ENCODE measurements around the gene SLC35F2. TPM values are rescaled to one million over a fixed set of nuclear protein-coding genes. Genes with fewer than 3 reads are reported as not detected.

SLC35F2 gene
- polyA plus RNA-seq, 1 donor from 2014 or later: 0.59 TPM

DNA sequence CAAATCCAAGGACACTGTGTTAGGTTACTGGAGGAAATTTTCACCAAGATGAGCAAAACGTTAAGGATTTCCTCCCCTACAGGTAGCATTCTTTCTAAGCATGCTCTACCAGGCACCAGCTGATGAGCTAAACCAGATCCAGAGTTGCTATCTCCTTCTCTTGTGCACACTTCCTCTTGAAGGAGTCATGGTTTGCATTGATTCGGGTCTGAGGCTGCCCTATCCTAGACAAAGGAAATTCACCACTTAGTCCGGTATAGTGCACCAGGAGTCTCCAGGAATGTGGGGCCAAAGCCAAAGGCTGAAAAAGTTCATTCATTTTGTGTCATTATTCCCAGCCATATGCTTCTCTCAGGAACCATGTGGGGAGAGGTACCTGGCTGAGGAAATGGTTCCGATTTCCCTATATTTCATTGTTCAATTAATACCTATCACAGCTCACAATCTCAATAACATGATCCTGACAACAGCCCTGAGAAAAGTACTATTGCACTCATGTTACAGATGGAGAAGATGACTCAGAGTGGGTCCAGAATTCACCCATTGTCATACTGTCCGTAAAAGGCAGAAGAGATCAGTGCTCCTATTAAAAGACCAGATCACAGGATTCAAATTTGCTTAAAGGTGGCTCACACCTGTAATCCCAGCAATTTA, 39.1 kb downstream of the SLC35F2 start:
- H3K9me3 ChIP-seq (ENCODE audit: low read length): no peaks in the 10 kb centered on the region
- no peaks in the 10 kb centered on the region for H4K20me1 ChIP-seq (ENCODE audit: insufficient read depth)
- no peaks in the 10 kb centered on the region for H3F3A ChIP-seq (ENCODE audit: insufficient read depth, low read length, poor library complexity, severe bottlenecking)
- no peak overlapping the region for H3K4me2 ChIP-seq (ENCODE audit: low read length)
- no peaks in the 10 kb centered on the region for H3K9me2 ChIP-seq (ENCODE audit: insufficient read depth, low read length)
- no peak overlapping the region for H3K4me3 ChIP-seq (ENCODE audit: low read length)
- no peaks in the 10 kb centered on the region for H3K27me3 ChIP-seq (ENCODE audit: insufficient read depth, low read depth, low read length)
- H3K79me2 ChIP-seq (replicated peaks; ENCODE audit: insufficient read depth, low read length): no peaks in the 10 kb centered on the region
- no peaks in the 10 kb centered on the region for H3K36me3 ChIP-seq (ENCODE audit: insufficient read depth, low read length)
- no peak overlapping the region for H3K9ac ChIP-seq (ENCODE audit: low read length)
- no peak for TF ChIP-seq EP300 (conservative IDR thresholded peaks at IDR 0.05; ENCODE audit: poor library complexity, severe bottlenecking)
- no peak for TF ChIP-seq EZH2 (IDR thresholded peaks at IDR 0.05; ENCODE audit: borderline replicate concordance, insufficient read depth, low read length, poor library complexity, severe bottlenecking)
- no peak for TF ChIP-seq SMC3 (conservative IDR thresholded peaks at IDR 0.05; ENCODE audit: poor library complexity)
- no peak for TF ChIP-seq POLR2AphosphoS5 (IDR thresholded peaks at IDR 0.05)
- TF ChIP-seq TAF1 (IDR thresholded peaks at IDR 0.05; ENCODE audit: low read depth): no peak
- TF ChIP-seq, protein P1, sequence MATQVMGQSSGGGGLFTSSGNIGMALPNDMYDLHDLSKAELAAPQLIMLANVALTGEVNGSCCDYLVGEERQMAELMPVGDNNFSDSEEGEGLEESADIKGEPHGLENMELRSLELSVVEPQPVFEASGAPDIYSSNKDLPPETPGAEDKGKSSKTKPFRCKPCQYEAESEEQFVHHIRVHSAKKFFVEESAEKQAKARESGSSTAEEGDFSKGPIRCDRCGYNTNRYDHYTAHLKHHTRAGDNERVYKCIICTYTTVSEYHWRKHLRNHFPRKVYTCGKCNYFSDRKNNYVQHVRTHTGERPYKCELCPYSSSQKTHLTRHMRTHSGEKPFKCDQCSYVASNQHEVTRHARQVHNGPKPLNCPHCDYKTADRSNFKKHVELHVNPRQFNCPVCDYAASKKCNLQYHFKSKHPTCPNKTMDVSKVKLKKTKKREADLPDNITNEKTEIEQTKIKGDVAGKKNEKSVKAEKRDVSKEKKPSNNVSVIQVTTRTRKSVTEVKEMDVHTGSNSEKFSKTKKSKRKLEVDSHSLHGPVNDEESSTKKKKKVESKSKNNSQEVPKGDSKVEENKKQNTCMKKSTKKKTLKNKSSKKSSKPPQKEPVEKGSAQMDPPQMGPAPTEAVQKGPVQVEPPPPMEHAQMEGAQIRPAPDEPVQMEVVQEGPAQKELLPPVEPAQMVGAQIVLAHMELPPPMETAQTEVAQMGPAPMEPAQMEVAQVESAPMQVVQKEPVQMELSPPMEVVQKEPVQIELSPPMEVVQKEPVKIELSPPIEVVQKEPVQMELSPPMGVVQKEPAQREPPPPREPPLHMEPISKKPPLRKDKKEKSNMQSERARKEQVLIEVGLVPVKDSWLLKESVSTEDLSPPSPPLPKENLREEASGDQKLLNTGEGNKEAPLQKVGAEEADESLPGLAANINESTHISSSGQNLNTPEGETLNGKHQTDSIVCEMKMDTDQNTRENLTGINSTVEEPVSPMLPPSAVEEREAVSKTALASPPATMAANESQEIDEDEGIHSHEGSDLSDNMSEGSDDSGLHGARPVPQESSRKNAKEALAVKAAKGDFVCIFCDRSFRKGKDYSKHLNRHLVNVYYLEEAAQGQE (IDR thresholded peaks at IDR 0.05; ENCODE audit: borderline replicate concordance): no peak
- TF ChIP-seq MXI1 (conservative IDR thresholded peaks at IDR 0.05; ENCODE audit: poor library complexity, severe bottlenecking): no peak
- TF ChIP-seq RAD21 (conservative IDR thresholded peaks at IDR 0.05): no peak
- TF ChIP-seq, protein P2, sequence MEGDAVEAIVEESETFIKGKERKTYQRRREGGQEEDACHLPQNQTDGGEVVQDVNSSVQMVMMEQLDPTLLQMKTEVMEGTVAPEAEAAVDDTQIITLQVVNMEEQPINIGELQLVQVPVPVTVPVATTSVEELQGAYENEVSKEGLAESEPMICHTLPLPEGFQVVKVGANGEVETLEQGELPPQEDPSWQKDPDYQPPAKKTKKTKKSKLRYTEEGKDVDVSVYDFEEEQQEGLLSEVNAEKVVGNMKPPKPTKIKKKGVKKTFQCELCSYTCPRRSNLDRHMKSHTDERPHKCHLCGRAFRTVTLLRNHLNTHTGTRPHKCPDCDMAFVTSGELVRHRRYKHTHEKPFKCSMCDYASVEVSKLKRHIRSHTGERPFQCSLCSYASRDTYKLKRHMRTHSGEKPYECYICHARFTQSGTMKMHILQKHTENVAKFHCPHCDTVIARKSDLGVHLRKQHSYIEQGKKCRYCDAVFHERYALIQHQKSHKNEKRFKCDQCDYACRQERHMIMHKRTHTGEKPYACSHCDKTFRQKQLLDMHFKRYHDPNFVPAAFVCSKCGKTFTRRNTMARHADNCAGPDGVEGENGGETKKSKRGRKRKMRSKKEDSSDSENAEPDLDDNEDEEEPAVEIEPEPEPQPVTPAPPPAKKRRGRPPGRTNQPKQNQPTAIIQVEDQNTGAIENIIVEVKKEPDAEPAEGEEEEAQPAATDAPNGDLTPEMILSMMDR (IDR thresholded peaks at IDR 0.05; ENCODE audit: poor library complexity, severe bottlenecking): no peak
- H3K27ac ChIP-seq (ENCODE audit: low read length): no peak overlapping the region
- no peak overlapping the region for H2AFZ ChIP-seq (ENCODE audit: low read depth, low read length)

DNA sequence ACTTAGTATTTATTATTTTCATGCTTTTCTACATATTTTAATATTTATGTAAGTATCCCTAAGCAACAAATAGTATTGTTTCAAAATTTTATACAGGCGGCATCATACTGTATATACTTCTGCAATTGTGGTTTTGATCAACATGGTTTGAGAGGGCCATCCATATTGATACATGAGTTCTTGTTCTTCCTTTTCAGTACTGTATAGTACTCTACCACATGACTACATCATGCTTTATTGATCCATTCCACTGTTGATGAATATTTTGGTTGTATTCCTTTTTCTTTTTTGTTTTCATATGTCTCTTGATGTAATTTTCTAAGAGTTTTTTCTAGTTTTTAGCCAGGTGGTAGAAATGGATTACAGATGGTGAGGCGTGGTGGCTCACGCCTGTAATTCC, 40.1 kb downstream of the SLC35F2 start:
- no peaks in the 10 kb centered on the region for H3K9me3 ChIP-seq (ENCODE audit: low read length)
- H3K27ac ChIP-seq (ENCODE audit: low read length): no peak overlapping the region
- TF ChIP-seq, protein P1 (IDR thresholded peaks at IDR 0.05; ENCODE audit: borderline replicate concordance): no peak
- no peak for TF ChIP-seq EZH2 (IDR thresholded peaks at IDR 0.05; ENCODE audit: borderline replicate concordance, insufficient read depth, low read length, poor library complexity, severe bottlenecking)
- TF ChIP-seq RAD21 (conservative IDR thresholded peaks at IDR 0.05): no peak
- no peak for TF ChIP-seq MXI1 (conservative IDR thresholded peaks at IDR 0.05; ENCODE audit: poor library complexity, severe bottlenecking)
- H3K9ac ChIP-seq (ENCODE audit: low read length): no peak overlapping the region
- H3K36me3 ChIP-seq (ENCODE audit: insufficient read depth, low read length): no peaks in the 10 kb centered on the region
- no peak overlapping the region for H3K4me3 ChIP-seq (ENCODE audit: low read length)
- no peaks in the 10 kb centered on the region for H3K27me3 ChIP-seq (ENCODE audit: insufficient read depth, low read depth, low read length)
- H2AFZ ChIP-seq (ENCODE audit: low read depth, low read length): no peak overlapping the region
- no peak overlapping the region for H3K4me2 ChIP-seq (ENCODE audit: low read length)
- H3K9me2 ChIP-seq (ENCODE audit: insufficient read depth, low read length): no peaks in the 10 kb centered on the region
- no peaks in the 10 kb centered on the region for H4K20me1 ChIP-seq (ENCODE audit: insufficient read depth)
- H3F3A ChIP-seq (ENCODE audit: insufficient read depth, low read length, poor library complexity, severe bottlenecking): no peaks in the 10 kb centered on the region
- no peaks in the 10 kb centered on the region for H3K79me2 ChIP-seq (replicated peaks; ENCODE audit: insufficient read depth, low read length)
